Measurements from ENCODE around the gene INTS11. TPM values are rescaled to one million over a fixed set of nuclear protein-coding genes. Genes with fewer than 3 reads are reported as not detected.

The INTS11 gene
- polyA plus RNA-seq, 1 donor from 2014 or later, result 65.8 TPM

DNA sequence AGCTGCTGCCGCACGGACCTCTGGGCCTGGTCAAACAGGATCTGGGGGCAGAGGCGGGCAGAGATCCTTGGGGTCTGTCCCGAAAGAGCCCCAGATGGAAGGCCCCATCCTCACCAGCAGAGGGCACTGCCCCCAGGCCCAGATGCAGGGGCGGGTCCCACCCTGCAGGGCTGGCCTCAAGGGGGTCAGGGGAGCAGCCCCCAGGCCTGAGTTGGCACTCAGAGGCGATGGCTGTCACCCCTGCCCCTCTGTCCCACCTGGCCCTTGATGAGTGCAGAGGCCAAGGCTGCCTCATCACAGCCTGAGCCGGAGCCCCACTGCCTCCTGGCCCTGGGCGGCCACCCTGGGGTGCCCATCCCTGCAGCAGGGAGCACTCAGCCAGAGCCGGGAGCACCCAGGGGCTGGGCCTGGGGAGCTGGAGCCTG is 22.4 kb downstream of the INTS11 start:
- no peaks in the 10 kb centered on the region for H3K36me3 Mint-ChIP-seq
- peaks cover 13 to 16% (median 16%) of the 10 kb centered on the region in 3 donors for H3K4me1 Mint-ChIP-seq
- H3K27ac Mint-ChIP-seq, result no peak overlapping the region
- H3K27me3 Mint-ChIP-seq, result no peaks in the 10 kb centered on the region
- no peaks in the 10 kb centered on the region for H3K9me3 Mint-ChIP-seq
- no peak overlapping the region for H3K4me3 Mint-ChIP-seq

DNA sequence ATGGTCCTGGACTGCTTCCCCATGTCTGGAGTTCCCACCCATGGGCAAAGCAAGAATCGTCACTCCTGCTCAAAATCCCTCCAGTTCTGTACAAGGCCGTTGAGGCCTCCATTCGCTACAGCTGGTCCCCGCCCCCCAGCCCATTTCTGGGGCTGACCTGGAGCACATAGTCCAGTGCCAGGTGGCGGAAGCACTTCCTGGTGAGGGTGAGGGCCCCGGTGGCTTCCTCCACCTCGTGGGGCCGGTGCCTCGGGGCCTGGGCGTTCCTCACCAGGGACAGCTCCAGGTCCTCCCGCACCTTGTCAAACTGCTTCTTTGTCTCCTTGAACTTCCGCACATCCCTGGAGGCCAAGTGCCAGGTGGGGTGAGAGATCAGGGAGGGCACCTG is 24.1 kb downstream of the INTS11 start:
- Mint-ChIP-seq H3K9me3 (no peaks in the 10 kb centered on the region), H3K36me3 (no peaks in the 10 kb centered on the region), H3K27ac (no peak overlapping the region), H3K27me3 (no peaks in the 10 kb centered on the region), H3K4me1 (peaks cover 3 to 7% (median 5%) of the 10 kb centered on the region in 3 donors), H3K4me3 (peak overlapping the region in 1 of 4 donors; percentile 50)

DNA sequence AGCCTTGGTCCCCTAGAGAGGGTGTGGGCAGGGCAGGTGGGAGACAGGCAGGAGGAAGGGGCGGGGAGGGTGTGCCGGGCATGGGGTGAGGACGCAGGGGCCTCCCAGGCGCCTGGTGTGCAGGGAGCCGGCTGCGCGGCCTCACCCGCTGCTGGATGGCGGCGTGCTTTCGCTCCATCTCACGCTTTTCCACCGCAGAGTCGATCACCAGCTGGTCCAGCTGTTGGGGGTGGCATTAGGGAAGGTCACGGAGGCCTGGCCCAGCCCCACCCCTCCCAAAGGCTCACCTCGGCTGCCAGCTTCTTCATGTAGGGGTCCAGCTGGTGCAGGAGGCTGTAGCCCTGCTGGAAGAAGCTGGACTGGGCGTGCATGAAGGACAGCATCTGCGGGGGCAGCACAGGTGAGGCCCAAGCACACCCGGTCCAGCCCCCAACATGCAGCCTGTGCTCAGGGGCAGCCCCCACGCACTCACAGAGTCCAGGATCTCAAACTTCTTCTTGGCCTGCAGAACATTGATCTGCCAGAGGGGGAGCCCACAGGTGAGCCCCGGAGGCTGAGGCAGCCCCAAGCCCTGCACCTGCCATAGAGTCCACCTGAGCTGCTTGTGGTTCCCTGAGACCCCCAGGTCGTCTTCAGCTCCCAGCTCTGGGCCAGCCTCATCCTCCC is 24.6 kb downstream of the INTS11 start:
- no peaks in the 10 kb centered on the region for H3K36me3 Mint-ChIP-seq
- no peaks in the 10 kb centered on the region for H3K27me3 Mint-ChIP-seq
- H3K27ac Mint-ChIP-seq, result no peak overlapping the region
- H3K9me3 Mint-ChIP-seq, result no peaks in the 10 kb centered on the region
- H3K4me1 Mint-ChIP-seq, result peaks cover 0 to 7% (median 2%) of the 10 kb centered on the region in 3 donors
- peak overlapping the region in 1 of 4 donors; percentile 50 for H3K4me3 Mint-ChIP-seq

DNA sequence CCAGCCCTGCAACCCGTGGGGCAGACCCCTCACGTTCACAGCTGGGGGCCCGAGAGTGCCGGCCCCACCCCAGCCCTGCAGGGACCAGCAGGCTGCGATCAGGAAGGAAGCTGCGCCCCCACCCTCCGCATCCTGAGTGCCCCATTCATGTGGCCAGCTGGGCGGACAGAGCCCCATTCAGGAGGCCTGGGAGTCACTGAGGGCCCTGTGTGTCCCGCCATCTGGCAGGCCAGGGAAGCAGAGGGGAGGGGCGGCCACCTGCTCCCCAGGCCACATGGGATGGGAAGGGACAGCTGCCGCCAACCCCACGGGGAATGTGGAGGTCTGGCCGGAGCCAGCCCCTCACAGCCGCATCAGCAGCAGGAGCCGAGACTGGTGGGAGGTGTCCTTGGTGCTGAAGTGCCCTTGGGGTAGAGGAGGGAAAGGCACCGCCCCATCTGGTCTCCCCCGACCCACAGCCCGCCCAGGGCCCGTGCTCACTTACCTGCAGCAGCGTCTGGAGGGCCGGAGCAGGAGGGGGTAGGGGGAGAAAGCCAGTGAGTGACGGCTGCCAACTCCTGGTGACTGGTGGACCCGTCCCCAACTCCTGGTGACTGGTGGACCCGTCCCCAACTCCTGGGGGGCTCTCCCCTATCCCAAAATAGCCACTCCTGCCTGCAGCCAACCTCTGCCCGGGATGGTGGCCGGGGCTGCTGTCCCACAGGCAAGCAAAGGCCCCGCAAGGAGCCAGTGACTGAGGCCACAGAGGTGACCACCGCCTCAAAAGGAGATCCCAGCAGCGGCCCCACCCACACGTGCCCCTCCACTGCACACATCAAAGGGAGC is 25.4 kb downstream of the INTS11 start:
- Mint-ChIP-seq H3K4me3 (no peak overlapping the region), H3K9me3 (no peaks in the 10 kb centered on the region), H3K4me1 (peaks cover 0 to 6% (median 0%) of the 10 kb centered on the region in 3 donors), H3K36me3 (no peaks in the 10 kb centered on the region), H3K27ac (no peak overlapping the region), H3K27me3 (no peaks in the 10 kb centered on the region)

DNA sequence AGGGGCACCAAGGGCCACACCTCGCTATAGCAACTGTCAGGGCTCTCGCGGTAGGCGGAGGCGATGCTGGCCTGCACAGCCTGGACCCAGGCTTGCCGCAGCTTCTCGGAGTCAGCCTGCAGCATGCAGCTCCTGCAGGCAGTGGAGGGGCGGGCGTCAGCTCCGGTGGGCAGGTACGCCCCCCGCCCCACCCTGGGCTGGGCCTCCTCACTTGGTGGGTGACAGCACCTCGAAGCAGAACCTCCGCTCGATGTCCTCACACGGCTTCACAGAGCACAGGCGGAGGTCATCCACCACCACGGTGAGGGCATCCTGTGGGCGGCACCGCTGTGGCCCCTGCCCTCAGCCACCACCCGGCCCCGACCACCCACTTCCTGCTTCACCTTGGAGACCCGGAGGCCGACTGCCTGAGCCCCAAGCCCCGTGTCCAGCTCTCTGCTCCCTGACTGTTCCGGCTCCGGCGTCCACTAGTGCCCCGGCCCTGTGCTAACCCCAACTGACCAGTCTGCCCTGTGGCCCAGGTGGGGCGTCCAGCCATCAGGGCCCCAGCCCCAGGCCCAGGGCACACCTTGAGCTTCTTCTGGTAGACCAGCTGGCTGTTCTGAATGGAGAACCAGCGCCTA is 26.5 kb downstream of the INTS11 start:
- Mint-ChIP-seq H3K4me3 (no peak overlapping the region), H3K27ac (no peak overlapping the region), H3K36me3 (no peaks in the 10 kb centered on the region), H3K27me3 (no peaks in the 10 kb centered on the region), H3K4me1 (peaks cover 0 to 6% (median 0%) of the 10 kb centered on the region in 3 donors), H3K9me3 (no peaks in the 10 kb centered on the region)

DNA sequence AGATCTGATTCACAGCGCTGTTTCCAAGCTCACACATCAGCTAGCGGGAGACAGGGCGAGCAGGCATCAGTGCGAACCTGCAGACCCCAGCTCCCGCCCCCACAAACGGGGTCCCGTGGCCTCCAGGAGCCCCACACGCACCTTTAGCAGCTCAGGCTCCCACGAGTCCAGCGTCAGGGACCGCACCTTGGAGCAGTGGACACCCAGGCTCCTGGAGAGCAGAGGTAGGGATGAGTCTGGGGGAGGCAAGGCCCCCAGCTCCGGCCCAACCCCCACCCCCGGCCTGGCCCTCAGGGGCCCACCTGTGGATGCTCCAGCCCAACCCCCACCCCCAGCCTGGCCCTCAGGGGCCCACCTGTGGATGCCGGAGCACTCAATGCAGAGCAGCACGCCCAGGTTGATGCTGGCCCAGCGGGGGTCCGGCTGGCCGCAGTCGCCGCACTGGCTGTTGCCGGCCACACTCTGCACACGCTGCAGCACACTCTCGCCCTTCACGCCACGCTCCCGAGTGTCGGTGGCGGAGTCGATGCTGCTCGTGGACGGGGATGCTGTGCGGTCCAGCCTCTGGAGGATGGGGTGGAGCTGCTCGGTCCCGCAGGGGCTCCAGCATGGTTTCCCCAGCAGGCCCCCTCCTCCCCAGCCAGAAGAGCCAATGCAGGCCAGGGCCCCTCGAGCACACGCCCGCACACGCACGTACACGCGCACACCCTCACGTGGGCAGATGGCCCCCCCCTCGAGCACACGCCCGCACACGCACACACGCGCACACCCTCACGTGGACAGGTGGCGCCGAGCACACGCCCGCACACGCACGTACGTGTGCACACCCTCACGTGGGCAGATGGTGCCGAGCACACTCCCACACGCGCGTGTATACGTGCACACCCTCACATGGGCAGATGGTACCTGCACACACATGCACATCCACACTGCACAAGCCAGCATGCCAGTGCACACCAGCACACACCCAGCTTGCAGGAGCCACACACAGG is 28.1 kb downstream of the INTS11 start:
- H3K4me1 Mint-ChIP-seq, result peaks cover 0 to 11% (median 6%) of the 10 kb centered on the region in 3 donors
- H3K9me3 Mint-ChIP-seq, result no peaks in the 10 kb centered on the region
- H3K36me3 Mint-ChIP-seq, result no peaks in the 10 kb centered on the region
- H3K4me3 Mint-ChIP-seq, result no peak overlapping the region
- H3K27me3 Mint-ChIP-seq, result no peaks in the 10 kb centered on the region
- H3K27ac Mint-ChIP-seq, result no peak overlapping the region

DNA sequence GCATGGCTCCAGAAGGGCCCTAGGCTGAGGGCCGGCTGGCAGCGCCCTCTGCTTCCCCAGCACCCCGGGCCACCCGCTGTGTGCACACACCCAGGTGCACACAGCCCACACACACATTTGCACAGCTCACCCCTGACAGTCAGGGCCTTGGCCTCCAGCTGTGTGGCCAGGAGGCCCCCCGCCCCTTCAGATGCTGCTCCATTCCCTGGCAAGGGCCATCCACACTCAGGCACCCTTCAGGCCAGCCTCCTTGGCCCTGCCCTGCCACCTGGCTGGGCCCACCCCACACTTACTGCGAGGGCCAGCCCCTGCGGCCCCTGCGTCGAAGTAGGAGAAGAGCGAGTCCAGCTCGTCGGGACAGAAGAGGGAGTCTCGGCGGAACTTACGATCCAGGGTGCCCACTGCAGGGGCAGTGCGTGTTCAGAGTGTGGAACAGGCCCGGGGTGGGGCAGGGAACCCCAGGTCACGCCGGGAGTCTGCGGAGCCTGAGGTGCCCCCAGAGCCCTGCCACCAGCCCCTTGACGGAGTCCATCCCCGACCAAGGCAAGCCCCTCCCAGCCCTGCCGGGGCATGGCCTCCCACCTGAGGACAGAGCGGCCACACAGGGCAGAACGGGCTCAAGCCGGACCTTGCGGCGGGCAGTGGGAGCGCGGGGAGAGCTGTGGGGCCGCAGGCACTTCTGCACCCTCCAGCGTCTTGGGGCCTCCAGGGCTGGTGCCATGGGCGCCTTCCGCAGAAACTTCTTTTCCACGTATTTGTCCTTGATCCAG is 29.1 kb downstream of the INTS11 start:
- Mint-ChIP-seq H3K27ac (no peak overlapping the region), H3K4me3 (no peak overlapping the region), H3K36me3 (no peaks in the 10 kb centered on the region), H3K9me3 (no peaks in the 10 kb centered on the region), H3K27me3 (no peaks in the 10 kb centered on the region), H3K4me1 (peaks cover 0 to 11% (median 6%) of the 10 kb centered on the region in 3 donors)

DNA sequence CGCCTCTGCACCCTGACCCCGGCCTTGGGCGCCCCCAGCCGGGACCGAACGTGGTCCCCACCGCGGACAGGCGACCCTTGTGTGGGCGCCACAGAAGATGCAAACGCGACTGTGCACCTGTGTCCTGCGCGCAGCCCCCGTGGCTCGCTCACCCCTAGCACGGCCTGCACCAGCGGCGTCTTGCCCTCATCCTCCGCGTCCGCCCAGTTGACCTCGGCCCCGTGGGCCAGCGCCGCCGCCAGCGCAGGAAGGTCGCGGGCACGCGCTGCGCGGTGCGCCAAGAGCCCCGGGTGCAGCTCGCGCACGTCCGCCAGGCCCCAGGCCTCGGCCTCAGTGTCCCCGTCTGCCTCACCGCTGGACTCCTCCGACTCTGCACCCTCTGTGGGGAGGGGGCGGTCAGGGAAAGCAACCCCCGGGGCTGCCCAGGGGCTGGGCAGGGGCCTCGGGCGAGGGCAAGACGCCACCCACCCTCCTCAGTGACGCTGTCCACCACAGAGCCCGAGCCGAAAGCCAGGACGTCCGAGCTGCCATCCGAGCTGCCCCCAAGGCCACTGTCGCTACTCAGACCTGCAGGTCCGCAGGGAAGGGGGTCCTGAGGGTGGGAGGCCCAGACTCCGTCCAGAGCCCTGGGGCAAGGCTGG is 30.1 kb downstream of the INTS11 start:
- Mint-ChIP-seq H3K27ac (no peak overlapping the region), H3K4me1 (peaks cover 0 to 9% (median 6%) of the 10 kb centered on the region in 3 donors), H3K27me3 (no peaks in the 10 kb centered on the region), H3K9me3 (no peaks in the 10 kb centered on the region), H3K36me3 (no peaks in the 10 kb centered on the region), H3K4me3 (no peak overlapping the region)

DNA sequence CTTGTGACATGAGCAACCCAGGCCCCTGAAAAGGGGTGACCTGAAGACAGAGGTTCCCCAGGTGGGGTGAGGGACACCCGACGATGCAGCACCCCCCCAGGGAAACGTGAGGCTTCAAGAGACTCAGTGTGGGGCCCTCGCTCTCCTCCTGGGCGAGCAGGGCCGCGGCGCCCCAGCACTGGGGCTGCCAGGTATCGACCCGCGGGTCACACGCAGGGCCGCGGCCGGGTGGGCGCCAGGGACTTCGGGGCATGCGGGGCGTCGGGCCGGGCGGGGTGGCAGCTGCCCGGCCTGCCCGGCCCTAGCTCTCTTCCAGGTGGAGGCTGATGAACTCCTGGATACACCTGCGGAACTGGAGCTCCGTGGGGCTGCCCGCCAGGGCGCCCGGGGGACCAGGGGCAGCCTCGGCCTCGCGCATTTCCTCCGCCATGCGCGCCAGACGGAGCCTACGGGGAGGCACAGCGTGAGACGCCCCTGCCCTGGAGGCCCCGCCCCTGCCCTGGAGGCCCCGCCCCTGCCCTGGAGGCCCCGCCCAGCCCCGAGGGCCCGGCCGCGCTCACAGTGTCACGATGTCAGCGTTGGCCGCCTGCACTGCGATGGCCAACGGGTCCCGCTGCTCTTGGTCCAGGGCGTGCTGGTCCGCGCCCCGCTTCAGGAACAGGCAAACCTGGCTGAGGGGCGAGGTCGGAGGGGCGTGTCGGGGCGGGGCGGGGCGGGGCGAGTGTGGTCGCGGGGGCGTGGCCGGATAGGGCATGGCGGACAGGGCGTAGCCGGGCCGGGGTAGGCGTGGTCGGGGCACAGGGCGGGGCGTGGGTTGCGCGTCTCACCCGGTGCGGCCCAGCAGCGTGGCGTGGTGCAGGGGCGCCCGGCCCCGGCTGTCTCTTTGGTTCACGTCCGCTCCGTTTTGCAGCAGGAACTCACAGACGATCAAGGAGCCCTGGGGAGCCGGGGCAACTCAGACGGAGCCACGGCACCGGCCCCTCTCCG is 30.9 kb downstream of the INTS11 start:
- no peaks in the 10 kb centered on the region for H3K36me3 Mint-ChIP-seq
- H3K9me3 Mint-ChIP-seq, result no peaks in the 10 kb centered on the region
- H3K27me3 Mint-ChIP-seq, result no peaks in the 10 kb centered on the region
- no peak overlapping the region for H3K27ac Mint-ChIP-seq
- H3K4me1 Mint-ChIP-seq, result peaks cover 0 to 9% (median 6%) of the 10 kb centered on the region in 3 donors
- no peak overlapping the region for H3K4me3 Mint-ChIP-seq

DNA sequence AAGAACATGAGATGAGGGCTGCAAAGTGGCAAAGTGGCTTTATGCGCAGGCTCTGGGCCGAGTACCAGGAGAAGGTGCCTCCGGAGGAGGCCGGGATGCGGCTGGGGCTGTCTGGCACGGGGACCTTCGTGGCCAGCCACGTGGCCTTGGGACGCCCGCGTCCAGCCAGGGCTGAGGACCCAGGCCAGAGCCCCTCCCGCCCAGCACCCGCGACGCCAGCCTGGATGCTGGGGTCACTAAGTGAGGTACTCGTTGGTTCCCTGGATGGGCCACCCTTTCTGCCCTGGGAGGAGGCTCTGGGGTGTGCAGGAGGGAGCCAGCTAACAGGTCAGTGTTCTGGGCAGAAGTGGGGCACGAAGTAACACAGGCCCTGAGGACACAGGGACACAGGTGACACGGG is 31.6 kb downstream of the INTS11 start:
- Mint-ChIP-seq H3K4me3 (no peak overlapping the region), H3K27me3 (no peaks in the 10 kb centered on the region), H3K27ac (no peak overlapping the region), H3K9me3 (no peaks in the 10 kb centered on the region), H3K4me1 (peaks cover 0 to 9% (median 6%) of the 10 kb centered on the region in 3 donors), H3K36me3 (no peaks in the 10 kb centered on the region)

DNA sequence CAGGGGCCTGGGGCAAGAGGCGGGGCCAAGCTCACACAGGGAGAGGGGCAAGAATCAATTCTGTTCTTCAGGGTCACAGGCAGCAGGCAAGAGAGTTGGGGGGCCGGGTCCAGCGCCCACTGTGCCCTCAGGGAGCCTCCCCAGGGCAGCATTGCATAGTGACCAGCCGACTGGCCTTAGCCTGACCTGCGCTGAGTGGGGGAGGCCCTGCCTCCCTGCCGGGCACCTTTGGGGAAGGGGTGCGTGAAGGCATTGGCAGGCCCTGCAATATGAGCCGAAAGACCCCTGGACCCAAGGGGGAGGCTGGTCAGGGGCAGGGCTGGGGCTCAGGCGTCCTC is 32.0 kb downstream of the INTS11 start:
- peaks cover 0 to 9% (median 6%) of the 10 kb centered on the region in 3 donors for H3K4me1 Mint-ChIP-seq
- H3K27ac Mint-ChIP-seq, result peak overlapping the region in 1 of 3 donors; percentile 30
- H3K9me3 Mint-ChIP-seq, result no peaks in the 10 kb centered on the region
- no peak overlapping the region for H3K4me3 Mint-ChIP-seq
- no peaks in the 10 kb centered on the region for H3K27me3 Mint-ChIP-seq
- no peaks in the 10 kb centered on the region for H3K36me3 Mint-ChIP-seq

DNA sequence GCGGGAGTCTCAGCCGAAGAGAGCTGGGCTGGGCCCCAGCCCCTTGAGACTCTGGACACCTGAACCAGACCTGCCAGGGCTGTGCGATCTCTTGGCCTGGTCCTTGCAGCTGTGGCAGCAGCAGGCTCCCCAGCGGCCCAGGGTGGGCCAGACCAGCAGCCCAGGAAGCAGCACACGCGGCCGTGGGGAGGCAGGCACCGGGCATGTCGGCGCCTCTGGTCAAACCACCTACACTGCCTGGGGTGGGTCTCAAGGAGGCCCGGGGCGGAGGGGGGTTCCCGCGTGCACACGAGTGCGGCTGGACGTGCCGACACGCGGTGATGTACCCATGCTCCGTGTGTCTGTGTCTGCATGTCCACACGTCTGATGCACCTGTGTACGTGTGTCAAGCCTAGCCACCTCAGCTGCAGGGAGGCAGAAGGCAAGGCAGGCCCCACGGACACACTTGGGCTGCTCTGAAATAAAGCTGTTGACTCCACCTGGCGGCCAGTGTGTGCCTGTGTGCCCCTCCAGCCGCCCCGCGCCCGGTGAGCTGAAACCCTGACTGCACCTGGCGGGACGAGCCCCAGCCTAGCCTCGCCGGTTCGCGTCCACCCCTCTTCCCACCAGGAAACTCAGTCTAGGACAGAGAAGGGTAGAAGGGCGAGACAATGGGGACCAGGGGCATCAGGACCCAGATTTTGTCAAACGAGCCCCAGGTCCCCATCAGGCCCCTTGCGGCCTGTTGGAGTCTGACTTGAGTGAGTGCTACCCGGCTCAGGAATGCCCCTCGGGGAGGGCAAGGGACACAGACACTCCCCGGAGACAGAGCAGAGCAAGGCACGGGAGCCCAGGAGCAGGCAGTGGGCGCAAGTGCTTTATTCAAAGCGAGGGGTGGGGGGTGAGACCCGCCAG is 32.7 kb downstream of the INTS11 start:
- H3K9me3 Mint-ChIP-seq, result no peaks in the 10 kb centered on the region
- peak overlapping the region in 1 of 3 donors; percentile 30 for H3K27ac Mint-ChIP-seq
- H3K4me1 Mint-ChIP-seq, result peaks cover 0 to 9% (median 6%) of the 10 kb centered on the region in 3 donors
- H3K36me3 Mint-ChIP-seq, result no peaks in the 10 kb centered on the region
- no peak overlapping the region for H3K4me3 Mint-ChIP-seq
- H3K27me3 Mint-ChIP-seq, result no peaks in the 10 kb centered on the region

Measured in IgD-negative memory B cell (primary cell).